ENCODE measurements around the gene STOML1. TPM values are rescaled to one million over a fixed set of nuclear protein-coding genes. Genes with fewer than 3 reads are reported as not detected.

STOML1 gene
- polyA plus RNA-seq, 1 experiment = 18.3 TPM

- no peak for DNase-seq (ENCODE audit: low read depth)
- ChIA-PET POLR2A (interaction anchor here (1.0 kb wide), 1 partner anchor 56 kb away, joined by 3 read pairs; no protein-coding TSS in a partner anchor), CTCF (interaction anchor here (0.5 to 7.1 kb wide), 11 partner anchors 10 to 103 kb away, joined by 3 to 119 read pairs (median 10); partner anchors contain the start of genes PML and STOML1)
- H3K27me3 ChIP-seq (ENCODE audit: control insufficient read depth, insufficient read depth, low read length) = no peaks in the 10 kb centered on the region
- peaks cover 30% of the 10 kb centered on the region for H3K36me3 ChIP-seq (ENCODE audit: control insufficient read depth, insufficient read depth, low read length)
- no peak overlapping the region for H3K4me3 ChIP-seq (ENCODE audit: low read depth, low read length)
- TF ChIP-seq, protein P1, sequence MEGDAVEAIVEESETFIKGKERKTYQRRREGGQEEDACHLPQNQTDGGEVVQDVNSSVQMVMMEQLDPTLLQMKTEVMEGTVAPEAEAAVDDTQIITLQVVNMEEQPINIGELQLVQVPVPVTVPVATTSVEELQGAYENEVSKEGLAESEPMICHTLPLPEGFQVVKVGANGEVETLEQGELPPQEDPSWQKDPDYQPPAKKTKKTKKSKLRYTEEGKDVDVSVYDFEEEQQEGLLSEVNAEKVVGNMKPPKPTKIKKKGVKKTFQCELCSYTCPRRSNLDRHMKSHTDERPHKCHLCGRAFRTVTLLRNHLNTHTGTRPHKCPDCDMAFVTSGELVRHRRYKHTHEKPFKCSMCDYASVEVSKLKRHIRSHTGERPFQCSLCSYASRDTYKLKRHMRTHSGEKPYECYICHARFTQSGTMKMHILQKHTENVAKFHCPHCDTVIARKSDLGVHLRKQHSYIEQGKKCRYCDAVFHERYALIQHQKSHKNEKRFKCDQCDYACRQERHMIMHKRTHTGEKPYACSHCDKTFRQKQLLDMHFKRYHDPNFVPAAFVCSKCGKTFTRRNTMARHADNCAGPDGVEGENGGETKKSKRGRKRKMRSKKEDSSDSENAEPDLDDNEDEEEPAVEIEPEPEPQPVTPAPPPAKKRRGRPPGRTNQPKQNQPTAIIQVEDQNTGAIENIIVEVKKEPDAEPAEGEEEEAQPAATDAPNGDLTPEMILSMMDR (IDR thresholded peaks at IDR 0.05; ENCODE audit: insufficient read depth, low read depth, low read length) = no peak
These were observed 46.9 kb upstream of the STOML1 start for GRCh38 chr15:74038707-74039655.

GRCh38 chr15:74037171-74038117 is 45.3 kb upstream of the STOML1 start:
- Histone ChIP-seq H3K27me3 (ENCODE audit: control insufficient read depth, insufficient read depth, low read length) (no peaks in the 10 kb centered on the region), H3K36me3 (ENCODE audit: control insufficient read depth, insufficient read depth, low read length) (peaks cover 39% of the 10 kb centered on the region), H3K4me3 (ENCODE audit: low read depth, low read length) (no peak overlapping the region)
- DNase-seq (ENCODE audit: low read depth) = no peak
- CTCF ChIA-PET = interaction anchor here (0.7 to 7.1 kb wide), 21 partner anchors 8 to 163 kb away, joined by 3 to 119 read pairs (median 3); partner anchors contain the start of genes PML and STOML1
- POLR2A ChIA-PET = interaction anchor here (0.6 kb wide), 2 partner anchors 52 to 405 kb away, joined by 3 to 5 read pairs; no protein-coding TSS in a partner anchor
- TF ChIP-seq, protein P1 (IDR thresholded peaks at IDR 0.05; ENCODE audit: insufficient read depth, low read depth, low read length) = no peak

GRCh38 chr15:74036271-74037170 is 44.4 kb upstream of the STOML1 start:
- DNase-seq (ENCODE audit: low read depth) = no peak
- ChIA-PET CTCF (interaction anchor here (0.7 to 7.1 kb wide), 19 partner anchors 7 to 284 kb away, joined by 3 to 119 read pairs (median 3); partner anchors contain the start of genes PML and STOML1), POLR2A (interaction anchor here (0.6 kb wide), 1 partner anchor 51 kb away, joined by 3 read pairs; no protein-coding TSS in a partner anchor)
- H3K36me3 ChIP-seq (ENCODE audit: control insufficient read depth, insufficient read depth, low read length) = peaks cover 41% of the 10 kb centered on the region
- no peaks in the 10 kb centered on the region for H3K27me3 ChIP-seq (ENCODE audit: control insufficient read depth, insufficient read depth, low read length)
- H3K4me3 ChIP-seq (ENCODE audit: low read depth, low read length) = no peak overlapping the region
- TF ChIP-seq, protein P1 (IDR thresholded peaks at IDR 0.05; ENCODE audit: insufficient read depth, low read depth, low read length) = peak; percentile 75

GRCh38 chr15:74035121-74036017 is 43.3 kb upstream of the STOML1 start:
- POLR2A ChIA-PET = no interaction called here
- H3K27me3 ChIP-seq (ENCODE audit: control insufficient read depth, insufficient read depth, low read length) = no peaks in the 10 kb centered on the region
- H3K36me3 ChIP-seq (ENCODE audit: control insufficient read depth, insufficient read depth, low read length) = peaks cover 43% of the 10 kb centered on the region
- no peak overlapping the region for H3K4me3 ChIP-seq (ENCODE audit: low read depth, low read length)
- DNase-seq (ENCODE audit: low read depth) = no peak
- CTCF ChIA-PET = interaction anchor here (1.1 to 7.1 kb wide), 6 partner anchors 15 to 285 kb away, joined by 3 to 119 read pairs (median 26); partner anchors contain the start of genes PML and STOML1
- TF ChIP-seq, protein P1 (IDR thresholded peaks at IDR 0.05; ENCODE audit: insufficient read depth, low read depth, low read length) = no peak

Data from BJ (cell line).